Ramos (cell line): ENCODE data around the gene SLC23A2.
"Not testable (repeated sequence)": the region's sequence is repeated elsewhere in the genome, so short reads cannot be mapped to it uniquely, and the experiment has no call there.

Experiments
- in situ Hi-C: fragments of 300-500 bp; cut with MboI; formaldehyde crosslinking; loops from one replicate; pipeline ENCODE4 v1.14.3; 2022; ENCODE audit warnings: low sequenced_read_pairs; ENCODE audit not compliant: unreplicated experiment

Gene SLC23A2

GRCh38 chr20:5013682-5014447 is 12.6 kb upstream of the SLC23A2 start:
- in situ Hi-C loops = no loop called here

- in situ Hi-C loops = no loop called here
These were observed 7.4 kb upstream of the SLC23A2 start for GRCh38 chr20:5008759-5009158.

- in situ Hi-C loops = no loop called here
These were observed 4.0 kb upstream of the SLC23A2 start for GRCh38 chr20:5005326-5005725.

- in situ Hi-C loops = not testable (repeated sequence)
These were observed 3.5 kb upstream of the SLC23A2 start for GRCh38 chr20:5004825-5005224.

GRCh38 chr20:5003626-5004025 is 2.3 kb upstream of the SLC23A2 start:
- in situ Hi-C loops = no loop called here

GRCh38 chr20:5002077-5002413 is 735 bp upstream of the SLC23A2 start:
- in situ Hi-C loops = no loop called here

- in situ Hi-C loops = no loop called here
These were observed 792 bp downstream of the SLC23A2 start for GRCh38 chr20:5000263-5001173.

- in situ Hi-C loops = no loop called here
These were observed 1.5 kb downstream of the SLC23A2 start for GRCh38 chr20:4999788-5000187.

- in situ Hi-C loops = no loop called here
These were observed 3.1 kb downstream of the SLC23A2 start for GRCh38 chr20:4998160-4998651.

GRCh38 chr20:4997222-4997621 is 4.1 kb downstream of the SLC23A2 start:
- in situ Hi-C loops = no loop called here

GRCh38 chr20:4989570-4989969 is 11.7 kb downstream of the SLC23A2 start:
- in situ Hi-C loops = no loop called here

GRCh38 chr20:4987130-4987529 is 14.2 kb downstream of the SLC23A2 start:
- in situ Hi-C loops = no loop called here

- in situ Hi-C loops = no loop called here
These were observed 15.7 kb downstream of the SLC23A2 start for GRCh38 chr20:4985658-4986057.

GRCh38 chr20:4982281-4982680 is 19.0 kb downstream of the SLC23A2 start:
- in situ Hi-C loops = no loop called here

GRCh38 chr20:4979841-4980410 is 21.4 kb downstream of the SLC23A2 start:
- in situ Hi-C loops = no loop called here

GRCh38 chr20:4978050-4978918 is 23.0 kb downstream of the SLC23A2 start:
- in situ Hi-C loops = no loop called here

GRCh38 chr20:4976014-4976413 is 25.3 kb downstream of the SLC23A2 start:
- in situ Hi-C loops = not testable (repeated sequence)

- in situ Hi-C loops = no loop called here
These were observed 27.8 kb downstream of the SLC23A2 start for GRCh38 chr20:4973330-4974097.

GRCh38 chr20:4972506-4973251 is 28.6 kb downstream of the SLC23A2 start:
- in situ Hi-C loops = no loop called here
